GM23248 (cell line): ENCODE measurements around the gene TVP23B.
"Not testable (repeated sequence)": the region's sequence is repeated elsewhere in the genome, so short reads cannot be mapped to it uniquely, and the experiment has no call there.

ENCODE experiments used
- EZH2 ChIP-seq: fragments of 200-600 bp; sonication (generic); IDR thresholded peaks from 2 replicates; pipeline ENCODE4 v1.6.1; 2018; ENCODE audit warnings: antibody characterized with exemption, mild to moderate bottlenecking; ENCODE audit not compliant: insufficient read depth, poor library complexity, severe bottlenecking
- EZH2phosphoT487 ChIP-seq: fragments of 200-600 bp; sonication (generic); IDR thresholded peaks from 2 replicates; pipeline ENCODE4 v1.6.1; 2018; ENCODE audit warnings: antibody characterized with exemption, moderate library complexity, mild to moderate bottlenecking, low read depth; ENCODE audit not compliant: insufficient read depth

- not testable (repeated sequence) for TF ChIP-seq EZH2phosphoT487, EZH2
Observed at GRCh38 chr17:18794841-18795240, 13.9 kb downstream of the TVP23B start.
